ENCODE results near the gene CSNK1G3.

DNA sequence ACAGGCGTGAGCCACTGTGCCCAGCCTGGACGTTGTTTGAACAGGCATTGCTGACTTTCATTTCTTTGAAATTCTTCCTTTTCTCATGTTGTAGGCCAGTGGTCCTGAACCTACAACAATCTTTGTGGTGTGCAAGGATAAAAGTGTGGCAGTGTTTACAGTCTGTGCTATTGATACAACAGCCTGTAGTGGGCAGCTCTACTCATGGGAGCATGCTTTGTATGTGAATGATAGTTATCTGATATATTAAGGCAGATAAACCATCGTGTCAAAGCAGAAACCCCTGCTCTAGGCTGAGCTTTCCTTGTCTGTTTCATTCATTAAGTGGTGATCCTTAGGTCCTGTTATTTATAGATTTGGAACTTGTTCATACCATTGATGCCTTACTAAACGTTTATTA, 42.6 kb downstream of the CSNK1G3 start:
- TF ChIP-seq EZH2 (IDR thresholded peaks at IDR 0.05; ENCODE audit: insufficient read depth, poor library complexity, severe bottlenecking) (no peak), EZH2phosphoT487 (IDR thresholded peaks at IDR 0.05; ENCODE audit: insufficient read depth, low read depth) (no peak)

All from GM23248 (cell line).